CD4-positive, alpha-beta T cell treated with Interleukin-10 for 1 hour (primary cell): ENCODE measurements around the gene POLD4.

Experiments used
- DNase-seq: peaks from one replicate; pipeline ENCODE4 v3.0.0-alpha.2; 2020

POLD4 gene

DNA sequence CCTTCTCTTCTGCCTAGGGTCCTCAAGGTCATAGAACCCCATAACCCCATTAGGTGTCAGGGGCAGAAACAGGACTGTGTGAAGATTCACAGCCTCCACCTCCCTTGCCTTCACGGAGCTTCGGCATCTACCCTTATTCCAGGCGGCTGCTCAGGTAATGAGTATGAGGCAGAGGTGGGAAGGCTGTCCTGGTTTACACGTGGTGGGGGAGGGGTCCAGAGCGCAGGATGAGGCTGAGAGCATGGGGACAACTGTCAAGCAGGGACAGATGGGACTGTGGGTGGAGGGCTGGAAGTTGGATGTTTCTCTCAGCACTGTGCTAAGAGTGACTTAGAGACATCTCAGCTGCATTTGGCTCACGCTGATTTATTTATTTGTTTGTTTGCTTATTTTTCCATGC is 34.2 kb upstream of the POLD4 start:
- no peak for DNase-seq

DNA sequence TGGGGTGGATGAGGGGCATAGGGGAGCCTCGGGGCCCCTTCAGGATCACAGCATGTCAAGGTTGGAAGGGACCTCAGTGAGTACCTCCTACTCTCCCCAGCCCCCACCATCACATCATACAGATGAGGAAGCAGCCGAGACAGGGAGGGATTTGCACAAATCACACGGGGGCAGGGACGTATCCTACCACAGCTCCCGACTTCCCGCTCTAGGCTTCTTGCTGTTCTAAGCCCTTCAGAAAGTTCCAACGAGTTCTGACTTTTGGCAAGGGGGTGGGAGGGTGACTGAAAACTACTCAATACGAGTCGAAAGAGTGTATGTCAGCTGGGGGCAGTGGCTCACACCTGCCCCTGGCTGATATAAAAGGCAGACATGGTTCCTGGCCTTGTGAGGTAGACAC is 33.7 kb upstream of the POLD4 start:
- DNase-seq: no peak

DNA sequence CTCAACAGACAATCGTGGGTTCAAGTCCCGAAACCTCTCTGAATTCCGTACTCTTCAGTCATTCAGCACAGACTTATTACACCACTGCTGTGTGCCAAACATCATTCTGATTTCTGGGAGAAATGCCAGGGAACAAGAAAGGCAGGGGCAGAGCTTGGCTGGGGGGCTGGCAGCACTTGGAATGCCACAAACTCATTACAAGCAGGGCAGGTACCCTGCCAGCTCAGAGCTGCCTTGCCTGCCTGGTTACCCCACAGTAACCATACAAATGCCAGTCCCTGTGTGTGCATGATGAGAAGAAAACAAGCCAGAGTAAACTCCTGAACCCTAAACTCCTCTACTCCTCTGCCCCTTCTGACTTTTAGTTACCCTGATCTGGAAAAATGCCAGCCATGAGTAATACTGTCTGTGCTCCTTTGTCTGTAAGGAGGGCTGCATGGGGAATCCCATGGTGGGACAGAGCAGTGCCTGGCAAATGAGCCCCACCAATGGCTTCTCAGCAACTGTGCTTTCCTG is 31.6 kb upstream of the POLD4 start:
- no peak for DNase-seq

DNA sequence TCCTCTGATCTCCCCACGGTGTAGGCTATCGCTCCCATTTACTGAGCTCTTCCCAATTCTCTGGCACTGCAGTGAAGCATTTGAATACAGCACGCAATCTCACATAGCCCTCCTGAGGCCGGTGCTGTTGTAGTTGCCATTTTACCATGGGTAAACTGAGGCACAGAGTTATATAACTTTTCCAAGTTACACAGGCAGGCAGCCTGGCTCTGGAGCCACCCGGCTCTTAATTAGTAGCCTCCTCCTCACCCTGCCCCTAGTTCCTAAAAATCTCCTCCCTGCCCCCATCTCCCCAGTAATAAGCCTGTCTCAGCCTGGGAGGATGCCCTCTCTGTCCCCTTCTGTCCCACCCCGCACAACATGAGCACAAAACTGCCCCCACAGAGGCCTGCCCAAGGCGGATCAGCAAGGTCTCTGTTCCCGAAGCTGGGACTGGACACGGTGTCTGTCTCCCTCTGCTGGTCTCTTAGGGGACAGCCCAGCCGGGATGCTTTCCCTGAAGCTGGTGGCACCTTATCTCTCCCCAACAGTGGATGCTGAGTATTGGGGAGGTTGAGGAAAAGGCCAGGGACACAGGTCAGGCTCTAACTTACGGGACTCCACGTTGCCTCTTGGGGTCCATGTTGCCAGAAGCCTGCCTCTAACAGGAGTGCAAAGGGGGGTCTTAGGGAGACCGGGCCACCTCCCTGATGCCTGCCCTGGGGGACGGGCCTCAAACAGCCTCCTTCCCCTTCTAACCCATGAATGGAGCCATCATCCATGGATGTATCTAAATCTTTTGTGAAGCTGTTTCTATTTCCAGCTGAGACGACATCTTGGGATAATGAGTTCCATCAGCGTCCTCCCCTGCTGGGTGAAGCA is 29.2 kb upstream of the POLD4 start:
- DNase-seq: peak; percentile 89

DNA sequence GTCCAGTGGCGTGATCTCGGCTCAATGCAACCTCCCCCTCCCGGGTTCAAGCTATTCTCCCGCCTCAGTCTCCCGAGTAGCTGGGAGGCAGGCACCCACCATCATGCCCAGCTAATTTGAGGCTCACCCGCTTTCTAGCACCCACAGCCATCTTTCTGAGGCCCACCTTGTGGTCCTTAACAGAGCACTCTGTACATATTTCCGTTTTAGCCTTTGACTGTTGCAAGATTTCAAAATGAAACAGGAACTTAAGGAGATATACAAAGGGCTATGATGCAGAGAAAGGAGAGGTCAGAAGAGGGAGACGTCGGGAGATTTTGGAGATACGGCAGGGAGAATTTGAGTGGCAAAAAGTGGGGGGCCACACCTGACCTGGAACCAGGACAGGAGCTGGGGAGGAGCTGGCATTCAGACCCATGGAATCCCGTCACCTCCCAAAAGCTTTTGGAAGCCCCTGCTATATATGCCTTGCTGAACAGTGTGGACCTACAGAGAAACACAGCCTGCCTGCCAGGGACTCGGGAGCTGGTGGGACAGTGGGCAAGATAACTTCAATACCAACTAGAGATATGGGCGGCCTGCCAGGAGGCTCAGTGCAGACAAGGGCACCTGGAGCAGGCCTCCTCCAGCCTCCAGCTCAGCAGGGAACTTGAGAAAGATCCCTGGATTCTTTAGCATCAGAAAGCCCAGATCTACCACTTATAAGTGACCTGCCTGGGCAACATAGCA is 28.1 kb upstream of the POLD4 start:
- DNase-seq: no peak

DNA sequence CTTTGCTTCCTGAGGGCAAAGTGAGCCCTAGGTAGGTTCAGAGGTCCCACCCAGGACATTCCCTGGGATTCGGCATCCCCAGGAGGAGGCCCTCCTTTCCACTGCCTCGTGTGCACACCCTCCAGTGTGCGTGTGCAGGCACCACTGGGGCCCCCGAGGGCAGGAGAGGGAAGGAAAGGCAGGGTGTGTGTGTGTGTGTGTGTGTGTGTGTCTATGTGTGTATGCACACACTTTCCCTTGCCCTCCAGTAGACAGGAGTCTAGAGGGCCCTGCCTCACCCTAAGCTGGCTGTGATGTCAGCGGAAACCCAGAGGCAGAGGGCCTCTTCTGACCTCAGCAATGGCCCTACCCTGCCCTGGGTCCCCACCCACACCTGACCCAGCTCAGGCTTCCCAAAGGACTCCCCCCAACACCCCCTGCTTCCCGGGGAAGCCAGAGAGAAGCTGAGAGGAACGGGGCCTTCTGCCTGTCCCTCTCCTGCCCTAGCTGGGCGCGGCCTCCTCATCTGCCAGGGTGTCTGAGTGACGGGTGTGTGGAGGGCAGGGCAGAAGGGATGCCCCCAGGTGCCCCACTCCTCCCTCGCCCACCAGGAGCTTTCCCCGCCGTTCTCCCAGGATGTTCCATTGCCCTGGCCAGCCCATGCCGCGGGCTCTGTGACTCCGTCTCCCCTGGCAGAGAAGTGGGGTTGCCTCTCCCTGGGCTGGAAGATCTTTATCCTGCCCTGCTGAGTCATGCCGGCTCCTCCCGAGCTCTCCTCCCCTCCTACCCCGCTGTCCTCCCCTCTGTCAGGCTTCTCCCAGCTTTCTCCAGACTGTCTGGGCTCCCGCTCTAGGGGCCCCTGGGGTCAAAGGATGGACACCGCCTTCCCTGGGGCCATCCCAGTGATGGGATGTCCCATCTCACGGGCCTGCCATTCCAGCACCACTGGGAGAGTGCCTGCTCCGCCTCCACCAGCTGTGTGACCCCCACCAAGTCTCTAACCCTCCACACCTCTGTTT is 26.0 kb upstream of the POLD4 start:
- DNase-seq: no peak

DNA sequence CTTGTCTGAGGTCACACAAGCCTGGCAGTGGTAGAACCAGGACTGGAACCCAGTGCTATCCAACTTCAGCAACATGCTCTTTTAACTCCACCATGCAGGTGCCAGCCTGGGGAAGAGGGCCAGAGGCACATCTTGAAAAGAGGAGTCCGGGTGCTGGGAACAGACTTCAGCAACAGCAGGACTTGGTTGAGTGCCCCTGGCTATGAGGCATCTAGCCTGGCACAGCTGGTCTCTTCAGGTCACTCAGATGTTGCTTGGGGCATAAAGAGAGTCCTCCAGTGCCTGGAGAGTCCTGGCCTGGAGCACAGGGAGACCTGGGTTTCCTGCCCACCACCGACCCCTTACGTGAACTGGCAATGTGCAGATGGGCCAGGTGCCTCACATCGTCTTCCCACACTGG is 25.2 kb upstream of the POLD4 start:
- no peak for DNase-seq

DNA sequence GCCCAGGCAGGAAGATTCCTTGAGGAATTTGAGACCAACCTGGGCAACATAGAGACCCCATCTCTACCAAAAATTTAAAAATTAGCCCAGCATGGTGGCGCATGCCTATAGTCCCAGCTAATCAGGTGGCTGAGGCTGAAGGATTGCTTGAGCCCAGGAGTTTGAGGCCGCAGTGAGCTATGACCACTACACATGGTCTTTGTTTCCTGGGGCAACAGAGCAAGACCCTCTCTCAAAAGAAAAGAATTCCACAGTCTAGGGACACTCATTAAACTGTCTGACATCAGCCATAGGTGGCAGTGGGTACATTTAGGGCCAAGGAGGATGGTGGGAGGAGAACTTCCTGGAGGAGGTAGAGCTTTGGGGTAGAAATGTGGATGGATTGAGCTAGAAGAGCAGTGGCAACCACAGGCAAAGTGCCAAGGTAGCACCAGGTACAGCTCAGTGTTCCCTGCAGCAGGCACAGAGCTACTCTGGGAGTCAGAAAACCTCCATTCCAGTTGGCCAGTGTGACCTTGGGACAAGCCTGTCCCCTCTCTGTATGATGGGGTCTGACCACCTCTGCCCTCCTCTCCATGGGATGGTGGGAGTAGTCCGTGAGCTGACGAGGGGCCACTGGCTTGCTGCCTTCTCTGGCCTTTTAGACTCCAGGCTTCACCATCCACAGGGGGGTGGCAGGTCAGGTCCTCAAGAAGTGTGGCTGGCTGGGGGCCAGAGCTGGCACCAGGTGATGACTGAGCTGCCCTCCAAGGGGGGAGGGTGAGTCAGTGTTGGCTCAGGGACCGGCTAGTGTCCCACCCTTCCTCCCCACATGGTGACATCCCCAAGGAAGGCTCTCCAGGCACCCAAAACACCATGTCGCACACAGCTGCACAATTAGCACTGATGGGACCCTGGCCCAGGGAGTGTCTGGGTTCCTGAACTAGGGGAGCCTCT is 23.8 kb upstream of the POLD4 start:
- no peak for DNase-seq

DNA sequence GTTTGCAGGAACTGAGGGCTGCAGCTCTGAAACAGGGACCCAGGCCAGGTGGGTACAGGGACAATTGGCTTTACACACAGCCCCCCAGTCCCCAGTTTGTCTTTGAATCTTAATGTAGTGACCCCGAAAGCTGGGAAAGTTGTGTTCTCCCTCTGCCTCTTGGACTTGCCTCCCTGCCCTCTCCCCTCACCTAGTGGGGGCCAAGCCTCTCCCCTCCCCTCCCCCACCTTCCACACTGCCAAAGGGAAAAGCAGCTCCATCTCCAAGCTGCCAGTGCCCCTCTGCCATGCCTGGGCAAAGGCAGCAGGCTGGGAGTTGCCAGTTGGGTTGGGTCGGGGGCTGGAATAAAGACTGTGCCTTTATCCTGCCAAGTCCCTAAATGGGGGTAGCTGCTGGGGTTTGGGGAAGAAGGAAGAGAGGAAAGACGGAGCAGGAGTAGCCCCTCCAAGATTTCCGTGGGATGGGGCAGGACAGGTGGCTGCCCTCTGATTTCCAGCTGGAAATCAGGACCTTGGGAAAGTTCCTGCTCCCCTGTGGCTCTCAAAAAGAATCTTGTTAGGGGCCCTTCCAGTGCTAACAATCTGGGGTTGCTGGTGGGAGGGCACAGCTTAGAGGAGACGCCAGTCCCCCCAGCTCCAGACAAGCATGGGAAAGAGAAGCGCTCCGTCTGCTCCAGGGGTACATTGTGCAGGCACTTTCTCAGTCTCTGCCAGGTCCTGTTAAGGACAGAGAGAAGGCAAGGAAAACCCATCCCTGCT is 22.9 kb upstream of the POLD4 start:
- DNase-seq: no peak

DNA sequence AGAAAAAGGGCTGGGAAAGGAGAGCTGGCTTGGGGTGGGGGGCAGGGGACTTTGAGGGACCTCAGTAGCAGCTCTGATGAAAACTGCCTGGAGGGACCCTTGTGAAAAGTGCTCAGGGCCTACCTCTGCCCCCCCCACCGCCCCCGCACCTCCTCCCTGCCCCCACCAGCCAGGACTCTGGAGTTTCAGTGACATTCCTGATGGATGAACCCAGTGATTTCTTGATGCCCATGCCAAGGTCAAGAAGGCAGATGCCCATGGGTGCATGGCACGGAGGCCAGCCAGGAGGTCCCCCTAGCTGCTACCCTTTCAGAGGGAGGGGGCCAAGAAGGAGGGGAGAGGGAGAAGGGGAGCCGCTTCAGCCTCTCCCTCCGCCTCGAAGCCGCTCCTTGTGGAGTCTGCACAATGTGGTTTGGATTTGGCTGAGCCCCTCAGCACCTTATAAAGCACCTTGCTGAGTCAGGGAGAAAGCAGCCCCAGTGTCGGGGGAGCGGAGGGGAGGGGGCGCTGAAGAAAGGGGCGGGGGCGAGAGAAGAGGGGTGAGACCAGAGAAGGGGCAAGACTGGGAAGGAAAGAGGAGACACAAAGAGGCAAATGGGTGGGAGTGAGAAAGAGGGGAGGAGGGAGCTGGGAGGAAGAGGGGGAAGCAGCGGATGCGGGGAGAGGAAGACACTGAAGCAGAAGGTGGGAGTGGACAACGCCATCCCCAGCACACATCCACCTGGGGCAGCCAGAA is 22.1 kb upstream of the POLD4 start:
- no peak for DNase-seq

DNA sequence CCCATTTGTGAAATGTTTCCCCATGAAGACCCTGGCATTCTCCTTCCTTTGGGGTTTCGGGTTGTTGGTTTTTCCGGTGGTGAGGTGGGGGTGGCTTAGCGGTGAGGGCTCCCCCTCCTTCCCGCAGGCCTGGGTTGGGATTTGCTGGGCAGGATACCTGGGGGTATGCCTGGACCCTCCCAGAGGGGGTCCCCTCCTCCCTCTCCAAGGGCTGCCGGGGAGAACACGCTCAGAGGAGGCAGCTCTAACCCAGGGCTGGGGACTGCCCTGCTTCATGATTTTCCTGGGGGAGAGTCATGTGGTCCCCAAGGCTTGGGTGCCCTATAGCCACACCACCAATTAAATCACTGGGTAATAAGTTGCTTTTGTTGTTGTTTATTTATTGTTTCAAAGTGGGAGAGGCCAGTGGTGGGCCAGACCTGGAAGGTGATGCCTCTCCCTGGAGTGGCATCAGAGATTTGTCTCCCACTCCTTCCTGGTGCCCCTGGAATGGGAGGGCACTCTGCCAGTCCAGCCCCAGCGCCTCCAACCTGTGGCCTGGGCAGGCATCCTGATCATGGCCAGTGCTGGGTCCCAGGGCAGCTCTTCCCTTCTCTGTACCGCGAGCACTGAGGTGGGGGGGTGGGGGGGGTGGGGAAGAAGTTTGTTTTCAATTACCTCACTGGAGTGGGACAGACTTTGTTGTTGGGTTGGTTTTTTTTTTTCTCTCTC is 21.4 kb upstream of the POLD4 start:
- DNase-seq: no peak

DNA sequence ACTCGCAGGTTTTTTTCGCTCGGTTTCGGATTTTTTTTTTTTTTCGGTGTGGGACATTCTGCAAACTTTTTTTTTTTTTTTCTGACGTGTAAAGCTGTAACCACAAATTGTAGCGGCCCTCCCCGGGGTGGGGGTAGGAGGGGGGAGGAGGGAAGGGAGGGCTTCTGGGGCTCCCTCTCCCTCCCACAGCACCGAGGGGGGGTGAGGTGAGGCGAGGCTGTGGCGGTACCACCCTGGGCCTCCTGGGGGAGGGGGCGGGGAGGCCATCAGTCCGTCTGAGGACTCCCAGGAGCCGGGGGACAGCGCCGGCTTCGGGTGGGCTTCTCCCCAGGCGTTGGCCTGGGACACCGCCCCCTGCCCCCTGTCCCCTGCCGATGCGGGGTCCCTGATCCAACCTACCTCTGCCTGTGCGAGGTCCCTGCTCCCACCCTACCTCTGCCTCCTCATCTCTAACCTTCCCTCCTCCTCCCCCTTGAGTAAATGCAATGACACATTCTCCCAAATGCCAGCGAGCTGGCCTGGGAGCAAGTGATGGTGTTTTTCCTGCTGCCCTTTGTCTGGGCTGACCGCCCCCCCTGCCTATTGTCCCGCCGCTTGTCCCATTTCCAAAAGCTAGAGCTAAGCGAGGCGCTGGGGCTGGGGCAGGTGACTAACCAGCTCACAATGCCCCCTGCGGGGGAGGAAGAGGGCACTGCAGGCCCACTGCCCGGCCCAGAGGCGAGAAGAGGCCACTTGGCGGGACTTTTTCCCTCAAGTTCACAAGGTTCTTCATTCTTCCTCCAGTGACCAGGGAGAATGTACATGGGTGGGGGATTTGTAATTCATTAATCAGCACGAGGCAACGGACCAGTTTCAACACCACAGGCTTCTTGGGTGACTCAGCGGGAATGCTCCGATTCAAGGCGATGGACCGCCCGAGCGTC is 20.6 kb upstream of the POLD4 start:
- peak; percentile 91 for DNase-seq

DNA sequence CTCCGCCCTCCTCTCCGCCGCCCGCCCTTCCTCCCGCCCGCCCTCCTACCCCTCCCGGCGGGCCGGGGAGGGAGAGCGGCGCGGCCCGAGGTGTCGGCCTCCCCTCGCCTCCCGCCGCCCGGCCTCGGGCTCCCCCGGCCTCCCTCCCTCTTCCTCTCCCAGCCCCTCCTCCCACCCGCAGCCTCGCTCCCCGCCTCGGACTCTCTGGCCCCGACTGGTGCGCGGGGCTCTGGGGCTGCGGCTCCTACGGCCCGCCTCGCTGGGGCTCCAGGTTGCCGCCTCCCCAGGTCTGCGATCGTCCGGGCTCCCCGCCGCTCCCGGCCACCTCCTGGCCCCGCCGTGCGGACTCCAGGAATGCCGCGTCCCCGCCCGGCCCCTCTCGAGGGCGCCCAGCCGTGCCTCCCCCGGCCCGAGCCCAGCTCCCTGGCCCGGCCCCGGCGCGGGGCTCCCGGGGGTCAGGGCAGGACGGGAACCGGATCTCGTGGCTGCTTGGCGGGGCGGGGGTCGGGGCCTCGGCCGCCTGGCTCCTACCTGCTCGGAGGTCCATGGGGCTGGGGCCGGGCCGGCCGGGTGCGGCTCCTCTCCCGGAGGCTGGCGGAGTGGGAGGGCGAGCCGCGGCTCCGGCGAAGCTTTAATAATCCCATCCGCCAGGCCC is 19.8 kb upstream of the POLD4 start, which contains the start of gene CLCF1:
Gene CLCF1 (minus strand): TSS at position 606 of the 655 bp plus-strand sequence. CDS start 59 bp downstream, at position 547.
- peak; percentile 46 for DNase-seq

DNA sequence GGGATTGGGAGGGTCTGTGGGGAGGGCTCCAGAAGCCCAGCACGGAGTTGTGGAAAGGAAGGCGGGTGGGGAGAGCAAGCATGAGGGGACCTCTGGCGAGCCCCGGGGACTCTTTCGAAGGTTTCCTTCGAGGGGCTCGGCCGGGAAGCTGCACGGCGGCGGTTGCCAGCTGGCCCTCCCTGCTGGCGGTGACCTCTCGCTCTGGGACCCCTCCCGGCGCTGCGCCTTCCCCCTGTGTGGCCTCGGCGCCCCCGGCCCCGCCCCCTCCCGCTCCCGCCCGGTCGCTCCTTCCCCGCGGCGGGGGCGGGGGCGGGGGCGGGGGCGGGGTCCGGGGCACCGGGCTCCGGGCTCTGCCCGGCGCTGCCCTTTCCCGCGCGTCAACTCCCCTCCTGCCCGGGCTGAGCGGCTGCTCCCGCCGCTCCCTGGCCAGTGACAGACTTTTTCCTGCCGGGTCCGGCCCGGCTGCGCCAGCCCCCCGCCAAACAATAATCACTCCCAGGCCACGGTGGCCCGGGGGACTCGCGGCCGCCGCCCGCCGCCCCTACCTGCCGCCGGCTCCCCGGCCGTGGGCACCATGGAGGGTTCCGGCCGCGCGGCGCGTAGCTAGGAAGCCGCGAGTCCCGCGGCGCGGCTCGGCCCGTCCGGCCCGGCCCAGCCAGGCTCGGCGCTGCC is 19.1 kb upstream of the POLD4 start:
- no peak for DNase-seq

DNA sequence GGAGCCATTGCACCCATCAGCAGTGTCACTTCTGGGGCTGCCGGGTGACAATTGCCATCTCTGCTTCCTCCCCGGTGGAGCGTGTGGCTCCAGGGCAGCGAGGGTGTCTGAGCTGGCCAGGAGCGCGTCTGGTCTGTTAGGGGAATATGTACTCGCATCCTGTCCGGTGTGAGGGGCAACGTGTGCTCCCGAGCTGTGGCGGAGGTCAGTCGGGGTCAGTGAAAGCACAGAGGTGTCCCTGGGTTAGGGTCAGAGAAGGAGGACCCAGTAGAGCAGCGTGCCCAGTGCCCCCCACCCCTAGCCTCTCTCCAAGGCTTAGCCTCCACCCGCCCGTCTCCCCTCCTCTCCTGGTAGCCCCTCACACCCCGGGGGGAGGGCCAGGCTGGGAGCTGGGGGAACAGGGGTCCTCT is 18.6 kb upstream of the POLD4 start:
- DNase-seq: no peak

DNA sequence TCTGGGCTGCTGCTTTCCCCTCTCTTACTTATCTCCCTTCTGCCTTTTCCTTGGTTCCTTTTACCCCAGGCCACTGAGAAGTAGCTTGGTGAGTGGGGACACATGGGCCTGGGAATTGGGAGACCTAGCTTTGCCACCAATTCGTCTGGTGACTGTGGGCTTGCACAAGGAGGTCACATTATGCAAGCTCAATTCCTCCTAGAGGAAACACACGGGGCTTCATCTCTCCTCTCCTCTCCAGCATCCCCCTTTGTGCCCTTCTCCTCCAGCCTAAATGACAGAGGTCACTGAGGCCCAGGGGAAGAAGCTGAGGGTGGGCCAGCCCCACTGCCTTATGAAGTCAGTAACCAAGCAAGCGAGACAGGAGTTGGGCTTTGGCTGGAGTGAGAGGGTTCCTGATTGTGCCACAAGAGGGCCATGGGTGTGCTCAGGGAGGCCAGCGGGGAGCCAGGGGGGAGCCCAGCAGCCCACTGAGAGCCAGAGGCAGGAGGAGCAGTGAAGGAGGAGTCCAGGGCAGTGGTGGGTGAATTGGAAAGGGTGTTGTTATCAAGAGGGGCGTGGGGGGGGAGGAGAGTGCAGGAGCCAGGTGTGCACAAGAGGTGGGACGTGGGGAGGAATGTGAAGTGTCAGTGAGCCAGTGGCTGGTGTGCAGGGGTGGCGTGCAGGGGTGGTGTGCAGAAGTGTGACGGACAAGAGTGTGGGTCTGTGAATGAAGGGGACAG is 18.0 kb upstream of the POLD4 start:
- DNase-seq: peak; percentile 45
